Right lobe of liver (tissue), 4 donors: ENCODE measurements around the gene RNF215.

Experiments
- POLR2A ChIP-seq: fragments of 450-650 bp; IDR thresholded peaks from one replicate; pipeline ENCODE4 v1.6.1; 2017; ENCODE audit warnings: antibody characterized with exemption, mild to moderate bottlenecking
- TF ChIP-seq, protein P1 (sequence below), 4 donors: fragments of 200-600 bp in 3 of 4; fragments of 450-650 bp in 1 of 4; IDR thresholded peaks; one replicate each; pipeline versions ENCODE4 v1.5.1 to v1.8.0; 2016 to 2022; ENCODE audit warnings: antibody characterized with exemption in 4 of 4, mild to moderate bottlenecking in 2 of 4
- donor health status: DM: no; HTN: no; CAD: no.
- donor health status: DM: no; HTN: no; CAD: no.
- donor health status: DM: no; HTN: yes; CAD: no.

DNA sequence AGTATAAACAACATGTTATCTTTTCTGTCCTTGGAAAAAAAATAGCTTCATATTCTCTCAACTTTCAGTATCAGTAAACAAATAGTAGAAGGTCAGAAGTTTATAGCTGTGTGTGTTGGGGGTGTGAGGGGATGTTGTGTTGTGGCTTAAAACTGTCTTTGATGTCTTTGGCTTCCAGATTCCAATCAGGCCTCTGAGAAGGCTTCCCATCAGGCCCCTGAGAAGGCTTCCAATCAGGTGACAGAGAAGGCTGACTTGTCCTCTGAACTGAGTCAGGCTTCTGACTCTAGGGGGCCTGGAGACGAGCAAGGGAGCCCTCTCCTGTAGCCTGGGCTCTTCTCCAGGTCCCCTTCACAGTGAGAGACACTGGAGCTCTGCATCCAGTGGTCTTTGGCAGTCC, 47.6 kb upstream of the RNF215 start:
- TF ChIP-seq, protein P1, sequence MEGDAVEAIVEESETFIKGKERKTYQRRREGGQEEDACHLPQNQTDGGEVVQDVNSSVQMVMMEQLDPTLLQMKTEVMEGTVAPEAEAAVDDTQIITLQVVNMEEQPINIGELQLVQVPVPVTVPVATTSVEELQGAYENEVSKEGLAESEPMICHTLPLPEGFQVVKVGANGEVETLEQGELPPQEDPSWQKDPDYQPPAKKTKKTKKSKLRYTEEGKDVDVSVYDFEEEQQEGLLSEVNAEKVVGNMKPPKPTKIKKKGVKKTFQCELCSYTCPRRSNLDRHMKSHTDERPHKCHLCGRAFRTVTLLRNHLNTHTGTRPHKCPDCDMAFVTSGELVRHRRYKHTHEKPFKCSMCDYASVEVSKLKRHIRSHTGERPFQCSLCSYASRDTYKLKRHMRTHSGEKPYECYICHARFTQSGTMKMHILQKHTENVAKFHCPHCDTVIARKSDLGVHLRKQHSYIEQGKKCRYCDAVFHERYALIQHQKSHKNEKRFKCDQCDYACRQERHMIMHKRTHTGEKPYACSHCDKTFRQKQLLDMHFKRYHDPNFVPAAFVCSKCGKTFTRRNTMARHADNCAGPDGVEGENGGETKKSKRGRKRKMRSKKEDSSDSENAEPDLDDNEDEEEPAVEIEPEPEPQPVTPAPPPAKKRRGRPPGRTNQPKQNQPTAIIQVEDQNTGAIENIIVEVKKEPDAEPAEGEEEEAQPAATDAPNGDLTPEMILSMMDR (IDR thresholded peaks at IDR 0.05): no peak
- no peak for TF ChIP-seq POLR2A
